Naive thymus-derived CD4-positive, alpha-beta T cell (primary cell): ENCODE data around the gene MARCHF9. TPM values are rescaled to one million over a fixed set of nuclear protein-coding genes. Genes with fewer than 3 reads are reported as not detected.
"Not testable (repeated sequence)": the region's sequence is repeated elsewhere in the genome, so short reads cannot be mapped to it uniquely, and the experiment has no call there.

Source experiments
- ATAC-seq: fragments of 150-1000 bp; cut with Tn5 transposase; 2 replicates; pipeline ENCODE4 v1.10.0; 2021; ENCODE audit warnings: mild to moderate bottlenecking, moderate library complexity
- CTCF ChIA-PET: fragments of 350-600 bp; sonication (Branson Sonifier 250); formaldehyde crosslinking; loops from one replicate; lab custom pipeline; 2021; ENCODE audit warnings: antibody characterized with exemption; lab: Charles Lee
- POLR2A ChIA-PET: fragments of 350-600 bp; sonication (Branson Sonifier 250); formaldehyde crosslinking; loops from one replicate; lab custom pipeline; 2021; ENCODE audit warnings: antibody characterized with exemption, inconsistent platforms; lab: Charles Lee
- DNase-seq, 9 donors: peaks; one replicate each; pipeline versions ENCODE4 v3.0.0 to v3.0.0-alpha.2; 2020 to 2022; ENCODE audit warnings: mixed read lengths in 1 of 9
- H3K27ac ChIP-seq: one replicate; pipeline ENCODE4 v1.7.0; 2013; ENCODE audit warnings: mild to moderate bottlenecking, low read depth, low read length, moderate library complexity
- H3K27me3 ChIP-seq, 2 donors: one replicate each; pipeline ENCODE4 v1.7.0; 2013; ENCODE audit warnings: low read length in 2 of 2, mild to moderate bottlenecking in 2 of 2, moderate library complexity in 2 of 2; ENCODE audit not compliant: control insufficient read depth in 2 of 2, insufficient read depth in 2 of 2
- H3K36me3 ChIP-seq, 3 experiments: 1 replicate in 2 of 3; 2 replicates in 1 of 3; pipeline ENCODE4 v1.7.0; 2013; ENCODE audit warnings: low read length in 3 of 3, mild to moderate bottlenecking in 3 of 3, moderate library complexity in 1 of 3; ENCODE audit not compliant: insufficient read depth in 3 of 3, control insufficient read depth in 2 of 3
- H3K4me1 ChIP-seq, 2 donors: one replicate each; pipeline ENCODE4 v1.7.0; 2013; ENCODE audit warnings: low read length in 2 of 2, mild to moderate bottlenecking in 2 of 2, moderate library complexity in 1 of 2; ENCODE audit not compliant: control insufficient read depth in 2 of 2, insufficient read depth in 2 of 2
- H3K4me3 ChIP-seq: 2 replicates; pipeline ENCODE4 v1.7.0; 2013; ENCODE audit warnings: mild to moderate bottlenecking, low read length
- H3K9me3 ChIP-seq, 3 experiments: 1 replicate in 2 of 3; 2 replicates in 1 of 3; pipeline ENCODE4 v1.7.0; 2013; ENCODE audit warnings: low read length in 3 of 3; ENCODE audit not compliant: control insufficient read depth in 2 of 3
- H3K27ac Mint-ChIP-seq, 9 donors: one replicate each; pipeline ENCODE4 v1.8.0; 2020 to 2022; ENCODE audit warnings: mixed read lengths in 9 of 9, mild to moderate bottlenecking in 8 of 9, moderate library complexity in 5 of 9, inconsistent platforms in 2 of 9
- H3K27me3 Mint-ChIP-seq, 5 donors: one replicate each; pipeline ENCODE4 v1.8.0; 2021 to 2022; ENCODE audit warnings: mixed read lengths in 5 of 5, mild to moderate bottlenecking in 1 of 5
- H3K36me3 Mint-ChIP-seq, 5 donors: one replicate each; pipeline ENCODE4 v1.8.0; 2020 to 2022; ENCODE audit warnings: mixed read lengths in 5 of 5, mild to moderate bottlenecking in 3 of 5, inconsistent platforms in 1 of 5
- H3K4me1 Mint-ChIP-seq, 7 donors: one replicate each; pipeline ENCODE4 v1.8.0; 2020 to 2022; ENCODE audit warnings: mixed read lengths in 7 of 7, mild to moderate bottlenecking in 3 of 7, inconsistent platforms in 1 of 7
- H3K4me3 Mint-ChIP-seq, 10 donors: one replicate each; pipeline ENCODE4 v1.8.0; 2020 to 2022; ENCODE audit warnings: mild to moderate bottlenecking in 10 of 10, mixed read lengths in 10 of 10, moderate library complexity in 6 of 10, inconsistent platforms in 2 of 10
- H3K9me3 Mint-ChIP-seq, 11 donors: one replicate each; pipeline ENCODE4 v1.8.0; 2020 to 2022; ENCODE audit warnings: mixed read lengths in 11 of 11, mild to moderate bottlenecking in 4 of 11, inconsistent platforms in 1 of 11, moderate library complexity in 1 of 11
- intact Hi-C, 2 donors: fragments of 100-400 bp; cut with micrococcal nuclease; formaldehyde crosslinking; loops; one replicate each; pipeline ENCODE4 v1.15.1; 2023
- polyA plus RNA-seq, 2 donors: library from polyadenylated mRNA; unstranded; fragments of 300-500 nt; fragmentation: Illumina TruSeq; gene quantifications; one replicate each; pipeline ENCODE4 v1.2.3, GENCODE V29; 2021
- total RNA-seq, 6 experiments: library from RNA in 5 of 6; stranded (reverse) in 5 of 6; gene quantifications; 1 replicate in 5 of 6; 2 replicates in 1 of 6; pipeline ENCODE4 v1.2.3 and lab custom pipeline; 2021 to 2026

Gene MARCHF9
- total and polyA plus RNA-seq, 7 experiments from 2014 or later = 3.2 to 61.7 (median 40.5) TPM

DNA sequence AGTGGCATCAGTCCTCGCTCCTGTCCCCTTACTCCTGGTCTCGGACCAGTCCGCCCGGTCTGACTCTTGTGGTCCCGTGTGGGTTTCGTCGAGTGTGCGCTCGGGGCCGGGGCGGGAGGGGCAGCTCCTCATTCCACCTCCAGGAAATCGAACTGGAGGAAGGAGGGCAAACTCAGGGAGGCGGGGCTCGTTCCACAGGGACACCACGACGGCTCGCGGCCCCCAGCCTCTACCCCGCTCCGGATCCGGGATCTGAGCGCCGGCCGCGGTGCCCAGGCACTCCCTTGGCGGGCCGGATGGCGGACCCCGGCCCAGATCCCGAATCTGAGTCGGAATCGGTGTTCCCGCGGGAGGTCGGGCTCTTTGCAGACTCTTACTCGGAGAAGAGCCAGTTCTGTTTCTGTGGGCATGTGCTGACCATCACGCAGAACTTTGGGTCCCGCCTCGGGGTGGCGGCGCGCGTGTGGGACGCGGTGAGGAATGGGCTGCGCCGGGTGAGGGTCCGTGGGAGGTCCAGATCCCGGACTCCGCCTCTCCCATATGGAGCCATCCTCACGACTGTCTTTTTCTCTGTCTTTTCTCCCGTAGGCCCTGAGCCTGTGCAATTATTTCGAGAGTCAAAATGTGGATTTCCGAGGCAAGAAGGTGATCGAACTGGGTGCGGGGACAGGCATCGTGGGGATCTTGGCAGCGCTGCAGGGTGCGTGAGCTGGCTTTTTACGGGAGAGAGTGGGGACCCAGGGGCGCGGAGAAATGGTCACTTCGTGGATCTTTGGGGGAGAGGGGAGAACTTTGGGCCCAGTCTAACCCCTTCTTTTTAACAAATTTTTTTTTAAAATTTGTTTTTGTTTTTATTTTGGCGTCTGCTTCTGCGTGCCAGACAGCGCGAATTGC, 17.8 kb downstream of the MARCHF9 start, which contains the start of gene EEF1AKMT3:
Gene EEF1AKMT3 (plus strand): TSS at position 186 of the 894 bp plus-strand sequence. CDS start 111 bp downstream, at position 297.
- peak within 1 kb of the TSS; percentile 74 to 98 (median 97) for H3K27ac Mint-ChIP-seq
- no peaks in the 10 kb centered on the region for H3K9me3 Mint-ChIP-seq
- peaks cover 20 to 34% (median 24%) of the 10 kb centered on the region in 7 donors for H3K4me1 Mint-ChIP-seq
- H3K4me1 ChIP-seq = peaks cover 6 to 10% of the 10 kb centered on the region in 2 donors
- peak within 1 kb of the TSS; percentile 90 for H3K27ac ChIP-seq
- H3K27me3 Mint-ChIP-seq = peaks cover 0 to 3% (median 0%) of the 10 kb centered on the region in 5 donors
- H3K36me3 Mint-ChIP-seq = peaks cover 0 to 14% (median 5%) of the 10 kb centered on the region in 5 donors
- no peaks in the 10 kb centered on the region for H3K9me3 ChIP-seq
- DNase-seq (peak in 1 of 9 donors; percentile 10), ATAC-seq (peak; percentile 13)
- H3K36me3 ChIP-seq = peaks cover 0 to 18% (median 0%) of the 10 kb centered on the region in 3 experiments
- H3K27me3 ChIP-seq = no peaks in the 10 kb centered on the region
- intact Hi-C loops = loop anchor here (1.0 kb wide), 7 partner anchors 10 to 1304 kb away; partner anchors contain the start of genes TSFM (in 2 of the 2), ATP23 (in 1 of the 2), CDK4 (in 1 of the 2) and GLI1 (in 1 of the 2)
- peak within 1 kb of the TSS; percentile 99 for H3K4me3 ChIP-seq
- ChIA-PET POLR2A (interaction anchor here (0.7 to 1.3 kb wide), 6 partner anchors 8 to 124 kb away, joined by 3 to 7 read pairs (median 3); no protein-coding TSS in a partner anchor), CTCF (interaction anchor here (0.6 to 1.8 kb wide), 5 partner anchors 10 to 129 kb away, joined by 3 to 10 read pairs (median 8); partner anchors contain the start of genes TSFM and TSPAN31)
- peak within 1 kb of the TSS; percentile 88 to 97 (median 94) for H3K4me3 Mint-ChIP-seq

DNA sequence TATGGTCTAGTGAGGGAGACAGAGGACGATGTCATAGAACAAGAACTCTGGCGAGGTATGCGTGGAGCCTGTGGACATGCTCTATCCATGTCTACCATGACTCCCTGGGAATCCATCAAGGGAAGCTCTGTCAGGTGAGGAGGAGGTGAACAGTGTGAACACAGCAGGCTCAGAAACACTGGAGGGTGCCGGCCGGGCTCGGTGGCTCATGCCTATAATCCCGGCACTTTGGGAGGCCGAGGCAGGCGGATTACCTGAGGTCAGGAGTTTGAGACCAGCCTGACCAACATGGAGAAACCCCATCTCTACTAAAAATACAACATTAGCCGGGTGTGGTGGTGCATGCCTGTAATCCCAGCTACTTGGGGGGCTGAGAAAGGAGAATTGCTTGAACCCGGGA, 19.7 kb downstream of the MARCHF9 start:
- POLR2A ChIA-PET = interaction anchor here (1.1 kb wide), 1 partner anchor 11 kb away, joined by 3 read pairs; no protein-coding TSS in a partner anchor
- H3K4me3 ChIP-seq, ATAC-seq, H3K4me3 Mint-ChIP-seq, H3K9me3 Mint-ChIP-seq, DNase-seq, H3K27ac Mint-ChIP-seq, H3K27ac ChIP-seq, H3K27me3 ChIP-seq, H3K9me3 ChIP-seq, H3K27me3 Mint-ChIP-seq, H3K36me3 ChIP-seq, intact Hi-C loops: not testable (repeated sequence)
- H3K36me3 Mint-ChIP-seq = peaks cover 0 to 13% (median 3%) of the 10 kb centered on the region in 5 donors
- H3K4me1 Mint-ChIP-seq = peaks cover 24 to 42% (median 30%) of the 10 kb centered on the region in 7 donors
- CTCF ChIA-PET = interaction anchor here (0.6 to 1.3 kb wide), 2 partner anchors 18 to 662 kb away, joined by 3 to 4 read pairs; no protein-coding TSS in a partner anchor
- H3K4me1 ChIP-seq = peaks cover 6 to 11% of the 10 kb centered on the region in 2 donors

GRCh38 chr12:57775044-57775443, 20.1 kb downstream of the MARCHF9 start:
- Mint-ChIP-seq H3K9me3 (no peaks in the 10 kb centered on the region), H3K36me3 (peaks cover 0 to 13% (median 0%) of the 10 kb centered on the region in 5 donors), H3K4me3 (peak overlapping the region in 1 of 10 donors; percentile 48), H3K4me1 (peaks cover 20 to 42% (median 34%) of the 10 kb centered on the region in 7 donors), H3K27me3 (peaks cover 0 to 3% (median 0%) of the 10 kb centered on the region in 5 donors), H3K27ac (no peak overlapping the region)
- no peaks in the 10 kb centered on the region for H3K27me3 ChIP-seq
- no peaks in the 10 kb centered on the region for H3K9me3 ChIP-seq
- POLR2A ChIA-PET = interaction anchor here (1.1 to 1.2 kb wide), 2 partner anchors 10 to 11 kb away, joined by 3 to 5 read pairs; no protein-coding TSS in a partner anchor
- no peak overlapping the region for H3K27ac ChIP-seq
- DNase-seq (no peak), ATAC-seq (no peak)
- peaks cover 0 to 3% (median 0%) of the 10 kb centered on the region in 3 experiments for H3K36me3 ChIP-seq
- CTCF ChIA-PET = interaction anchor here (0.6 to 1.3 kb wide), 2 partner anchors 18 to 190 kb away, joined by 4 read pairs; no protein-coding TSS in a partner anchor
- intact Hi-C loops = no loop called here
- peaks cover 6 to 16% of the 10 kb centered on the region in 2 donors for H3K4me1 ChIP-seq
- H3K4me3 ChIP-seq = no peak overlapping the region

- peaks cover 0 to 3% (median 0%) of the 10 kb centered on the region in 5 donors for H3K27me3 Mint-ChIP-seq
- H3K4me3 ChIP-seq = no peak overlapping the region
- no peaks in the 10 kb centered on the region for H3K9me3 ChIP-seq
- peak overlapping the region in 3 of 9 donors; percentile 2 to 86 (median 5) for H3K27ac Mint-ChIP-seq
- no peak overlapping the region for H3K27ac ChIP-seq
- no peaks in the 10 kb centered on the region for H3K9me3 Mint-ChIP-seq
- H3K27me3 ChIP-seq = no peaks in the 10 kb centered on the region
- peaks cover 24 to 45% (median 35%) of the 10 kb centered on the region in 7 donors for H3K4me1 Mint-ChIP-seq
- CTCF ChIA-PET = interaction anchor here (0.6 kb wide), 1 partner anchor 190 kb away, joined by 4 read pairs; no protein-coding TSS in a partner anchor
- DNase-seq (no peak), ATAC-seq (no peak)
- POLR2A ChIA-PET = interaction anchor here (1.1 to 1.2 kb wide), 2 partner anchors 10 to 11 kb away, joined by 3 to 5 read pairs; no protein-coding TSS in a partner anchor
- intact Hi-C loops = no loop called here
- H3K36me3 ChIP-seq = peaks cover 0 to 3% (median 0%) of the 10 kb centered on the region in 3 experiments
- peak overlapping the region in 4 of 10 donors; percentile 8 to 54 (median 30) for H3K4me3 Mint-ChIP-seq
- H3K36me3 Mint-ChIP-seq = peaks cover 0 to 9% (median 0%) of the 10 kb centered on the region in 5 donors
- H3K4me1 ChIP-seq = peaks cover 12 to 22% of the 10 kb centered on the region in 2 donors
Observed at GRCh38 chr12:57775563-57776246, 20.8 kb downstream of the MARCHF9 start.

DNA sequence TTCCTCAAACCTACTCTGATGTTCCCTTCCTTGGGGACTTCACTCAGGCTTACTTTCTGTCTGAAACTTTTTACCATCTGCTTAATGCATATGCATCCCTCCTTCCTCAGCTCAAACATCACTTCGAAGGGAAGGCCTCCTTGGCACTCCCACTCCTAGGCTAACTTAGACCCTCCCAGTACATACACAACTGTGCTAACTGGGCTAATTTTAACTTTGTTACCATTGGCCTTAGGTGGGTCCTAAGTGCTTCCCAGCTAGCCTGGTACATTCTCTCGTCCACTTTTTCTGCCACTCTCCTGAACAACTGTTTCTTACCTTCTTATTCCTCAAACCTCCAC, 21.3 kb downstream of the MARCHF9 start:
- Mint-ChIP-seq H3K4me1 (peaks cover 23 to 45% (median 37%) of the 10 kb centered on the region in 7 donors), H3K27ac (peak overlapping the region in 1 of 9 donors; percentile 86), H3K9me3 (no peaks in the 10 kb centered on the region), H3K27me3 (peaks cover 0 to 3% (median 0%) of the 10 kb centered on the region in 5 donors), H3K36me3 (peaks cover 0 to 9% (median 0%) of the 10 kb centered on the region in 5 donors), H3K4me3 (no peak overlapping the region)
- H3K27me3 ChIP-seq = no peaks in the 10 kb centered on the region
- no peak overlapping the region for H3K4me3 ChIP-seq
- H3K36me3 ChIP-seq = peaks cover 0 to 3% (median 0%) of the 10 kb centered on the region in 3 experiments
- H3K9me3 ChIP-seq = no peaks in the 10 kb centered on the region
- DNase-seq (no peak), ATAC-seq (no peak)
- CTCF ChIA-PET = no interaction called here
- H3K27ac ChIP-seq = no peak overlapping the region
- H3K4me1 ChIP-seq = peaks cover 15 to 23% of the 10 kb centered on the region in 2 donors
- POLR2A ChIA-PET = interaction anchor here (1.2 kb wide), 2 partner anchors 12 to 17 kb away, joined by 3 to 5 read pairs; no protein-coding TSS in a partner anchor
- intact Hi-C loops = no loop called here
